Stimulated activated CD8-positive, alpha-beta memory T cell treated with anti-CD3 and anti-CD28 coated beads, Interleukin-15, amount 100 ng/mL, for 48 hours (primary cell): ENCODE data around the gene TPRN.

ENCODE experiments used
- DNase-seq, 2 donors: peaks; one replicate each; pipeline ENCODE4 v3.0.0-alpha.2; 2020; ENCODE audit warnings: low read depth in 2 of 2

Gene TPRN

GRCh38 chr9:137236936-137237421, 36.4 kb upstream of the TPRN start:
- DNase-seq, result no peak

- DNase-seq, result peak; percentile 82 to 86
These were observed 35.8 kb upstream of the TPRN start for GRCh38 chr9:137236238-137236935.

DNA sequence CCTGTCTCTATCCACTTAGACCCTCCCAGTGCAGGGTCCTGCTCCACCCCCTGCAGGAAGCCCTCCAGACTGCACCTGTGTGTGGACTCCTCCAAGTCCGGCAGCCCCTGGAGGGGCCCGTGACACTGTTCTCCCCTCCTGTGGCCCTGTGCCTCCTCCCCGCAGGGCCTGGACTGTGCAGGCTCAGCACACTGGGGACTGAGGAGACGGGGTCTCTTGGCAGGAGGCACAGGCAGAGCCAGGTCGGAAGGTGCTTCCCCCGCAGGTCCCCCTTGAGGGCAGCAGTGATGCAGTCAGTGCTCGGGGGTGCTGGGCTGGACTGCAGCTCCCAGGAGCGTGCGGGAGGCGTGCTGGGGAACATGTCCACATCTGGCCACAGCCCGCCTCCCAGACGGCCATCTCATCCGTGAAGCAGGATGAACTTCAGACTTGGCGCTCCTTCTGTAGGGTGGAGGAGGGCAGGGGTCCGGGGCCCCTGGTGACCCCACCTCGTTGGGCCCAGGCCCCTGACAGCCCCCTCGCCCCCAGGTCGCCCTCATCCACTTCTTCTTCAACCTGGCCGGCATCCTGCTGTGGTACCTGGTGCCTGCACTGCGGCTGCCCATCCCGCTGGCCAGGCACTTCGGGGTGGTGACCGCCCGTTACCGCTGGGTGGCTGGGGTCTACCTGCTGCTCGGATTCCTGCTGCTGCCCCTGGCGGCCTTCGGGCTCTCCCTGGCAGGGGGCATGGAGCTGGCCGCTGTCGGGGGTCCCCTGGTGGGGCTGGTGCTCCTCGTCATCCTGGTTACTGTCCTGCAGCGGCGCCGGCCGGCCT, 35.1 kb upstream of the TPRN start:
- no peak for DNase-seq

GRCh38 chr9:137234758-137235423, 34.4 kb upstream of the TPRN start:
- DNase-seq, result no peak

GRCh38 chr9:137234055-137234697, 33.6 kb upstream of the TPRN start:
- DNase-seq, result no peak

- DNase-seq, result no peak
These were observed 32.8 kb upstream of the TPRN start for GRCh38 chr9:137233143-137233980.

- DNase-seq, result no peak
These were observed 32.0 kb upstream of the TPRN start for GRCh38 chr9:137232510-137232909.

DNA sequence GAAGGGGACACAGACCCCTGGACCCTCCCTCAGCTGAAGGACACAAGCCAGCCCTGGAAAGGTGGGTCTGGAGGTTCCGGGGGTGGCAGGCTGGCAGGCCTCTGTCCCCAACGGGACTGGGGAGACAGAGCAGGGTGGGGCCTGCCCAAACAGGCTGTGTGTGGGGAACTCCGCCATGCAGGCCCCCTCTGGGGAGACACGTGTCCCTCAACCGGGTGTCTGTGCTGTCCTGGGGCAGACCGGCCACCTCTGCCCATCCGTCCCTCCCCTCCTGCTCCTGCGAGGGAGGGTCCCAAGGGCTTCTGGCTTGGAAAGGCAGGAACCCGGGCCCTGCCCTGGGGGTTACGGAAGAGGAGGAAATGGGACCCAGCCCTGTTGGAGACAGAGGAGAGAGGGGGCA, 31.6 kb upstream of the TPRN start:
- DNase-seq, result no peak

- DNase-seq, result no peak
These were observed 31.0 kb upstream of the TPRN start for GRCh38 chr9:137231372-137232039.

GRCh38 chr9:137230705-137231371, 30.3 kb upstream of the TPRN start, which contains the start of gene SLC34A3:
TSS of gene SLC34A3 (plus strand) at chr9:137230901. CDS start at chr9:137231703, 802 bp downstream.
- no peak for DNase-seq

- no peak for DNase-seq
These were observed 29.6 kb upstream of the TPRN start for GRCh38 chr9:137229903-137230704.

DNA sequence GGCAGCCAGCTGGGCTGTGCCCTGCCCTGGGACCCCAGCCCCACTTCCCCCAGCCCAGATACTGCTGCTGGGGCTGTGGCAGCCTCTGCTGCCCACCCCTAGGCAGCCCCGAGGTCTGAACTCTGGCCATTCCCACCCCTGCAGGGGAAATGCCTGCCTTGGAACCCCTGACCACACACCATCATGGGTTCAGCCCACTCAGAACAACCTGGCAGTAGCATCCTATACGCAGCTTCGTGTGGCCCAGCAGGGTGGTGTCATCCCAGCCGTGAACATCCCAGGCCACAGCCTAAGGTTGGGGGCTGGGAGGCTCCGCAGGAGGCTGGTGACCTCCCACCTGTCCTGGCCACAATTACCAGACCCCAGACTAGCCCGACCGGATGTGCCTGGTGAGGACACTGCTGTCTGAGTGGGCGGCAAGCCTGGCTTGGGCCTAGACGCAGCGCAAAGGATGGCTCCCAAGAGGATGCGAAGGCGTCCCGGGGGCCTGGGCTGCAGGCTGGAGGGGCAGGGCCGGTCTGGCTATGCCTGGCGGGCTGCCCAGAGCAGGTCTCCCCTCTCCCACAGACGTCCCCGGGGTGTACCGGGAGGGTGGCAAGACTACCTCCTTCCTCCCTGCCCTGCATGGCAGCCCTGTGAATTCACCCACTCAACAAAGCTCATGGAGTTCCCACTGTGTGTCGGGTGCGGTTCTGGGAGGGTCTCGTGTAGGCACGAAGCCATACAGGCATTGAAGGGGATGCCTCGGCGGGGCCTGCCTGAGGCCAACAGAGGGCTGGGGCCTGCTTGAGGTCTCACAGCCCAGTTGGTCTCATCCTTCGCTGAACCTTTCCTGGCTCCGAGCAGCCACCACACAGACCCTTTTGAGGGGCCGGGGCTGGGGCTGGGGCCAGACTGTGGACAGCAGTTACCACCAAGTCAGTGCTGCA, 28.7 kb upstream of the TPRN start:
- no peak for DNase-seq

- DNase-seq, result no peak
These were observed 28.0 kb upstream of the TPRN start for GRCh38 chr9:137228506-137228967.

DNA sequence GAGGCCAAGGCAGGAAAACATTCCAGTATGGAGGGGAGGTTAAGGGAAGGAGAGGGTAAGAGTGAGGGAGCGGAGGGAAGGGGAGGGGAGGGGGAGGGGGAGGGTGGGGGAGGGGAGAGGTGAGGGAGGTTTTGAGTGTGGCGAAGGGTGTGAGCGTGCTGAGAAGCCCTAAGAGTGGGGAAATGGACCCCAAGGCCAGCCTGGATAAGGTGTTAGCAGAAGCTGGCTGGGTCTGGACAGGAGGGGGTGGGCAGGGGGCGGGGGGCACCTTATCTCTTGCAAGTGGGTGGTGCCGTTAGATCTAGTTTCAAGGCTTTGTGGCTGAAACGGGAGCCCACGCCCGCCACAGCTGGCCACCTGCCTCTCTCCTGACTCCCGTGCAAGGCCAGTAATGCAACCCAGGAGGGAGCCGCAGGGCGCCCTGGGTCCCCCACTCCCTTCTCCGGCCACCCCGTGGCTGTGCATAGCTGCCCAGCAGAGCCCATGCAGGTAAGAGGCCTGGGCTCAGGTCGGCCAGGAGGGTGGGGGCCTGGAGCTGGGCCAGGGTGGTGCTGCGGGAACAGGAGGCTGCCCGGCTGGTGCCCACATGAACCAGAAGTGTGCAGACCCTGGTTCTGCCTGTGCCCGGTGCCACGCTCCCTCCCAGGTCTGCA, 27.4 kb upstream of the TPRN start:
- no peak for DNase-seq

DNA sequence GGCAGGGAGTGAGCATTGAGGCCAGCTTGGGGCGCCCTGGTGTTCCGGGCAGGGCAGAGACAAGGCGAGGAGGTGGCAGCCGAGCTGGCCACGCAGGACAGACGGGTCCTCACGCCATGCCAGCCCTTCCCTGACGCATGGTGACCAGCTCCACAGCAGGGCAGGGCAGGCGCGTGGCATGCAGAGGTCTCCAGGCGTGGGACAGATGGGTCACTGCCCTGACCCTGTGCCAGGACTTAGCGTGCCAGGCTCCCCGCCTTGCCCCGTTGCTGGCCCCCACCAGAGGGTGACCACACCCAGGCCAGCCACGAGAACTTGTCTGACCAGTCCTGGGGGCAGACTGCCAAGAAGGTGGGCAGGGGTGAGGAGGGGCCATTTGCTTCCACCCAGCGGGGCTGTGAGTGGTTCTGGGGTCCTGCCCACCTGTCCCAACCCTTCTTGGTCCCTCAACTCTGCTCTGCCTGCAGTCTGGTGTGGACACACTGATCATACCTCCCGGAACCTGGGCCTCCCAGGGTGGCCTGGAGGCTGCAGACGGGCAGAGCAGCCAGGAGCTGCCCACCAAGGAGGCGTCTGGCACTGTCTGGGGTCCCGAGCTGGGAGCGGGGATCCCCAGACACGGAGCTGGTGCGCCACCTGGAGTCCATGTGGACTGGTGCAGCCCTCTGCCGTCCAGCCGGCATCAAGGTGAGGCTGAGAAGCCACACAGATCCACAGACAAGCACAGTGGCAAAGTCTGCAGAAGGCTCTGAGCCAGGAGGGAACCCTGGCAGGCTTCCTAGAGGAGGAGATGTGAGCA, 26.7 kb upstream of the TPRN start, which contains the start of gene RNF224:
RNF224 (plus strand) TSS at position 449 of the 799 bp plus-strand sequence. CDS start 834 bp downstream, outside the sequence.
- DNase-seq, result peak; percentile 73 to 74

GRCh38 chr9:137226338-137227053, 26.0 kb upstream of the TPRN start:
- DNase-seq, result no peak
